K562 (cell line): ENCODE results near the gene PDZD2. TPM values are rescaled to one million over a fixed set of nuclear protein-coding genes. Genes with fewer than 3 reads are reported as not detected.

Experiments
- ATAC-seq: fragments of 200-7000 bp; cut with Tn5 transposase; 3 replicates; pipeline ENCODE4 v1.9.1; 2020; ENCODE audit warnings: moderate library complexity
- BruUV-seq: library from RNA; stranded (reverse); fragments of 400-500 nt; replicated peaks from 2 replicates; lab custom pipeline; 2021; lab: Mats Ljungman, UMichigan
- CTCF ChIA-PET: fragments of 300-600 bp; formaldehyde crosslinking; extraction: SDS; loops from one replicate; lab custom pipeline; 2021; ENCODE audit warnings: low intra/inter-chr PET ratio; lab: Yijun Ruan, JAX
- POLR2A ChIA-PET: fragments of 300-600, 350-650 bp; sonication (Branson Sonifier 250); formaldehyde crosslinking; extraction: SDS; loops from one replicate; lab custom pipeline; 2021; ENCODE audit warnings: antibody characterized with exemption, inconsistent platforms; lab: Yijun Ruan, JAX
- DNase-seq, 4 experiments: peaks; one replicate each; pipeline versions ENCODE4 v3.0.0 to v3.0.0-alpha.2; 2011 to 2018; ENCODE audit warnings: low spot score in 3 of 4, mixed read lengths in 3 of 4; ENCODE audit errors: extremely low read depth in 1 of 4
- FAIRE-seq: peaks from 2 replicates; lab custom pipeline; 2011; peaks lifted over from hg19 to GRCh38; lab: Jason Lieb, UNC
- H2AFZ ChIP-seq: 2 replicates; pipeline ENCODE4 v1.6.0; 2011; ENCODE audit warnings: low read depth, low read length, control low read depth, inconsistent platforms
- H3K27ac ChIP-seq: fragments of 200-600 bp; 3 replicates; pipeline ENCODE4 v1.8.0; 2011; ENCODE audit warnings: low read depth, mild to moderate bottlenecking, control low read depth, inconsistent platforms, low read length, moderate library complexity, mixed read lengths; ENCODE audit errors: extremely low read depth
- H3K27me3 ChIP-seq, 2 experiments: fragments of 300-600 bp in 1 of 2; 2 replicates in 1 of 2; 3 replicates in 1 of 2; pipeline versions ENCODE4 v1.6.0 to v1.8.0; 2011; ENCODE audit warnings: inconsistent platforms in 2 of 2, low read length in 2 of 2, mild to moderate bottlenecking in 1 of 2, mixed read lengths in 1 of 2, moderate library complexity in 1 of 2; ENCODE audit not compliant: control insufficient read depth in 2 of 2, insufficient read depth in 2 of 2
- H3K36me3 ChIP-seq: fragments of 300-600 bp; 3 replicates; pipeline ENCODE4 v1.8.0; 2011; ENCODE audit warnings: mild to moderate bottlenecking, low read length, inconsistent platforms; ENCODE audit not compliant: control insufficient read depth, insufficient read depth
- H3K4me1 ChIP-seq, 2 experiments: fragments of 200-600 bp in 1 of 2; replicated peaks in 1 of 2; 2 replicates in 1 of 2; 3 replicates in 1 of 2; pipeline versions ENCODE4 v1.5.1 to v1.8.0; 2011; ENCODE audit warnings: inconsistent platforms in 2 of 2, low read length in 2 of 2, mild to moderate bottlenecking in 1 of 2, mixed read lengths in 1 of 2, moderate library complexity in 1 of 2; ENCODE audit not compliant: control insufficient read depth in 2 of 2, insufficient read depth in 2 of 2
- H3K4me2 ChIP-seq: 2 replicates; pipeline ENCODE4 v1.6.1; 2011; ENCODE audit warnings: low read length, control low read depth, inconsistent platforms, mixed read lengths; ENCODE audit not compliant: insufficient read depth
- H3K4me3 ChIP-seq: fragments of 200-600 bp; sonication (generic), shearing (Covaris generic); 2 replicates; pipeline ENCODE4 v1.5.1; 2016; ENCODE audit warnings: control low read depth, inconsistent platforms
- H3K79me2 ChIP-seq: fragments of 200-600 bp; 3 replicates; pipeline ENCODE4 v1.8.0; 2011; ENCODE audit warnings: low read length, inconsistent platforms; ENCODE audit not compliant: control insufficient read depth, insufficient read depth
- H3K9ac ChIP-seq, 2 experiments: 2 replicates each; pipeline versions ENCODE4 v1.6.0 to v1.6.1; 2011; ENCODE audit warnings: low read depth in 2 of 2, low read length in 2 of 2, control low read depth in 1 of 2, inconsistent platforms in 1 of 2, mild to moderate bottlenecking in 1 of 2, mixed read lengths in 1 of 2; ENCODE audit not compliant: insufficient read depth in 1 of 2
- H3K9me1 ChIP-seq: one replicate; pipeline ENCODE4 v1.6.0; 2011; ENCODE audit warnings: inconsistent platforms, mild to moderate bottlenecking, low read length, moderate library complexity; ENCODE audit not compliant: control insufficient read depth, insufficient read depth
- H3K9me3 ChIP-seq: replicated peaks from 2 replicates; pipeline ENCODE4 v1.5.1; 2011; ENCODE audit warnings: low read depth, low read length, inconsistent platforms; ENCODE audit not compliant: control insufficient read depth, insufficient read depth
- H4K20me1 ChIP-seq: replicated peaks from 2 replicates; pipeline ENCODE4 v1.6.1; 2011; ENCODE audit warnings: low read length, inconsistent platforms, mixed read lengths; ENCODE audit not compliant: control insufficient read depth, insufficient read depth
- IFI16 ChIP-seq: fragments of 250-450 bp; sonication (Bioruptor Pico); IDR thresholded peaks from 2 replicates; pipeline ENCODE4 v2.1.2; 2022; ENCODE audit warnings: mild to moderate bottlenecking, inconsistent platforms
- JUN ChIP-seq, 2 experiments: sonication (generic) in 1 of 2; formaldehyde crosslinking in 1 of 2; IDR thresholded peaks; 2 replicates each; pipeline versions ENCODE4 v1.6.1 to v1.8.0; 2012 to 2022; ENCODE audit warnings: borderline replicate concordance in 2 of 2, mild to moderate bottlenecking in 2 of 2, improper control_type of control experiment in 1 of 2, low read depth in 1 of 2, low read length in 1 of 2, missing genetic modification reagents in 1 of 2
- RFX1 ChIP-seq: fragments of 450-650 bp; IDR thresholded peaks from 2 replicates; pipeline ENCODE4 v1.6.1; 2016; ENCODE audit warnings: mild to moderate bottlenecking, moderate library complexity
- SOX6 ChIP-seq: fragments of 450-650 bp; IDR thresholded peaks from 2 replicates; pipeline ENCODE4 v1.6.1; 2014; ENCODE audit warnings: mild to moderate bottlenecking
- TCF3 ChIP-seq: sonication (generic); formaldehyde crosslinking; IDR thresholded peaks from 2 replicates; pipeline ENCODE4 v1.4.0; 2020; ENCODE audit warnings: mild to moderate bottlenecking, missing genetic modification reagents
- ZBTB8A ChIP-seq: fragments of 450-650 bp; IDR thresholded peaks from 2 replicates; pipeline ENCODE4 v1.6.1; 2018; ENCODE audit warnings: mild to moderate bottlenecking, moderate library complexity; ENCODE audit not compliant: partially characterized antibody
- ZNF280B ChIP-seq: fragments of 250-450 bp; sonication (Bioruptor Pico); IDR thresholded peaks from 2 replicates; pipeline ENCODE4 v1.5.1; 2021; ENCODE audit warnings: mild to moderate bottlenecking
- ZNF780A ChIP-seq: fragments of 250-450 bp; sonication (Bioruptor Pico); IDR thresholded peaks from 2 replicates; pipeline ENCODE4 v1.5.0; 2021; ENCODE audit warnings: mild to moderate bottlenecking
- WGBS: fragments of 100-300 bp; shearing (Covaris generic); methylation state at CpG from one replicate; pipeline ENCODE4 v1.1.6; 2016; ENCODE audit warnings: low coverage, mixed read lengths; ENCODE audit not compliant: insufficient coverage; ENCODE audit errors: missing lambda C conversion rate; 5-methylcytosine and 5-hydroxymethylcytosine counted together
- in situ Hi-C: fragments of 300-500 bp; cut with MboI; formaldehyde crosslinking; loops from 4 replicates; pipeline ENCODE4 v1.15.0; 2018; ENCODE audit warnings: inconsistent platforms, mixed read lengths
- intact Hi-C: fragments of 100-400 bp; cut with micrococcal nuclease; formaldehyde crosslinking; loops from 2 replicates; pipeline ENCODE4 v1.14.2; 2022
- polyA plus RNA-seq, 8 experiments: library from polyadenylated mRNA; depleted of rRNA in 4 of 8; stranded (reverse) in 5 of 8; unstranded in 3 of 8; fragments of >200 nt; fragmentation: Nextera tagmentation in 2 of 8; fragmentation: Illumina TruSeq in 1 of 8; extraction: Ambion mirVana in 2 of 8; extraction: Trizol in 1 of 8; gene quantifications; 2 replicates each; pipeline versions ENCODE4 v1.2.1 to v1.2.3, GENCODE V29; 2011 to 2014; ENCODE audit warnings: inconsistent platforms in 1 of 8, missing spikeins in 1 of 8
- total RNA-seq, 7 experiments: library from RNA; depleted of rRNA in 6 of 7; stranded (reverse); fragments of >200 nt in 6 of 7; fragmentation: Illumina TruSeq in 2 of 7; extraction: Trizol in 2 of 7; gene quantifications; 2 replicates each; pipeline versions ENCODE4 v1.2.1 to v1.2.3, GENCODE V29; 2011 to 2021; ENCODE audit warnings: low replicate concordance in 1 of 7
- TF ChIP-seq, protein P1 (sequence below): sonication (generic); formaldehyde crosslinking; IDR thresholded peaks from 2 replicates; pipeline ENCODE4 v1.9.0; 2022; ENCODE audit warnings: mild to moderate bottlenecking, missing genetic modification reagents

Gene PDZD2
- total and polyA plus RNA-seq, 9 of the 15 experiments (the other 6 are each of a cell fraction or from before 2014, with no cell fraction given): 0.02 to 0.08 (median 0.04) TPM; not detected in 6

DNA sequence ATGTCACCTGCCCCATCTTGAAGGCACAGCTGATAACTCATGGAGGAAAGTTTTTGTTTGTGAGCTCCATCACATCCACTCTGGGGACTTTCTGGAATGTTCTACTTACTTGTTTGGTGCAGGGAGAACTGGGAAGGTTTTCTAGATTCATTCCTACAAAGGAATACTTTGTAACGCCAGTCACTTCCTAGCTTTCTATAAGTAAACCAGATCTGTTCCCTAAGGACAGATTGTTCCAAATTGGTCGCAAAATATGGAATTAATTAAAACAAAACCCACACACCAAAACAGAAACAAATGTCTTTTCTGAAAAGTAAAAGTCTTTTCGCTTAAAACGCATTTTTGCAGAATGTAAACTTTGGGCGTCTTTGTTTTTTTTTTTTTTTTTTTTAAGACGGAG is 167.6 kb downstream of the PDZD2 start (continued):
- no peak for TF ChIP-seq TCF3 (CRISPR knock-in tag)
- no peak for TF ChIP-seq ZBTB8A
- no peak for TF ChIP-seq IFI16
- no peak for TF ChIP-seq JUN (IDR thresholded peaks at IDR 0.05; ENCODE audit: borderline replicate concordance, low read depth, low read length)
- TF ChIP-seq JUN (CRISPR knock-in tag; IDR thresholded peaks at IDR 0.05; ENCODE audit: borderline replicate concordance): no peak

DNA sequence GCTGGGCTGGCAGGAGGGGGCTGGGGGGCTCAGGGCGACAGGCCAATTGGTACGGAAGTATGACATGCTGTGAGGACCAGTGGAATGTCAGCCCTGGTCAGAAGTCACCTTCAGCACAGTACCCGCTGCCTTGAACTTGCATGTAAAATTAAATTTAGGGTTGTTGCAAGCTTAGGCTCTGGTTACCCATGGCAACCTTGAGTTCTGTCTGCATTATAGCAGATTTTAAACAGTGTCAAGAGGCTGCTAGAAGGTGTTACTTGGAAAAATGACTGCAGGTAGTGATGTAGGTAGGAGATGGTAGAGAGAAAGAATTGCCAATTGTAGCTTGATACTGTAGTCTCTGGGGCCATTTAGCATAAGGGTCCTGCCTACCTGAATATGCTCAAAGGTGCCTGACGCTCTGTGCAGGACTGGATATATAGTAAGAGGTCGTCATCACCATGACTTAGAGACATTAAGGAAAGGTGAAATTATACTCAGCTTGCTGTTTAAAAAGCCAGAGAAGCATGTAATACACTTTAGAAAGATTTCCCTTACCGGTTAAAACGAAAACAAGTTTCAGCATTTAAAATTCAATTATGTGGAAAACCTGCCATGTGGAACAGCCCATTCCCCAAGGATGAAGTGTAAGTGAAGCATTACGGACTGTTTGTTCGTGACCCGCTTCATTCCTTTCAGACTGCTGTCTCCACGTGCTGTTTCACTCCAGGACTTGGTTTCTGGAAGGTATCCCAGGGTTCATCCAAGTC is 169.0 kb downstream of the PDZD2 start:
- H3K4me2 ChIP-seq: no peak overlapping the region
- H3K4me1 ChIP-seq: no peaks in the 10 kb centered on the region
- H3K36me3 ChIP-seq: no peaks in the 10 kb centered on the region
- no TSS peak for BruUV-seq
- ChIA-PET CTCF (no interaction called here), POLR2A (no interaction called here)
- no peaks in the 10 kb centered on the region for H3K79me2 ChIP-seq
- in situ Hi-C loops: no loop called here
- no peak for ATAC-seq
- H2AFZ ChIP-seq: no peak overlapping the region
- DNase-seq: no peak
- H3K27me3 ChIP-seq: peaks cover 7 to 25% of the 10 kb centered on the region in 2 experiments; a peak in 3 of 5 replicates
- H4K20me1 ChIP-seq: no peaks in the 10 kb centered on the region
- intact Hi-C loops: loop anchor here (2.0 kb wide), 1 partner anchor 143 kb away; no protein-coding TSS in a partner anchor
- no peak overlapping the region for H3K4me3 ChIP-seq
- TF ChIP-seq, protein P1, sequence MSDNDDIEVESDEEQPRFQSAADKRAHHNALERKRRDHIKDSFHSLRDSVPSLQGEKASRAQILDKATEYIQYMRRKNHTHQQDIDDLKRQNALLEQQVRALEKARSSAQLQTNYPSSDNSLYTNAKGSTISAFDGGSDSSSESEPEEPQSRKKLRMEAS (CRISPR knock-in tag): no peak
- TF ChIP-seq SOX6: no peak
- TF ChIP-seq ZNF280B (CRISPR knock-in tag): no peak
- TF ChIP-seq ZNF780A: no peak
- TF ChIP-seq RFX1: peak; percentile 32; the same call in 1 of the 2 replicates
- TF ChIP-seq ZBTB8A: no peak
- H3K9ac ChIP-seq: no peak overlapping the region
- no peak for FAIRE-seq
- WGBS: 0% methylated on average over 11 of the region's 11 CpGs
- no peaks in the 10 kb centered on the region for H3K9me3 ChIP-seq
- no peak overlapping the region for H3K27ac ChIP-seq
- H3K9me1 ChIP-seq: no peaks in the 10 kb centered on the region
